NCI-H524 treated with DMSO at 0.1 percent for 48 hours (cell line): ENCODE measurements around the gene F9.

Experiments used
- DNase-seq: peaks from one replicate; lab custom pipeline; 2025; lab: John Stamatoyannopoulos, UW

F9 gene

GRCh38 chrX:139600105-139600504, 69.6 kb downstream of the F9 start:
- no peak for DNase-seq
